Vagina (tissue), 2 donors: Measurements from ENCODE around the gene PLD1.

ENCODE experiments used
- CTCF ChIP-seq, 3 experiments: fragments of 450-650 bp in 2 of 3; fragments of 200-600 bp in 1 of 3; sonication (generic) in 1 of 3; IDR thresholded peaks; one replicate each; pipeline ENCODE4 v1.5.1; 2017 to 2019; ENCODE audit warnings: antibody characterized with exemption in 3 of 3, mild to moderate bottlenecking in 2 of 3, moderate library complexity in 2 of 3
- POLR2AphosphoS5 ChIP-seq, 2 donors: sonication (generic); formaldehyde crosslinking; IDR thresholded peaks; one replicate each; pipeline ENCODE4 v1.9.0; 2017; ENCODE audit warnings: antibody characterized with exemption in 2 of 2, mild to moderate bottlenecking in 2 of 2, low read depth in 1 of 2; ENCODE audit not compliant: insufficient read depth in 1 of 2

- TF ChIP-seq POLR2AphosphoS5 (IDR thresholded peaks at IDR 0.05; ENCODE audit: insufficient read depth in 1 of 2, low read depth in 1 of 2) (no peak), CTCF (IDR thresholded peaks at IDR 0.05) (no peak)
Observed at GRCh38 chr3:171783626-171784025, 26.7 kb downstream of the PLD1 start.
